ENCODE results near the gene BTBD7.

The BTBD7 gene

GRCh38 chr14:93299866-93300265 is 33.0 kb downstream of the BTBD7 start:
- H3K27ac ChIP-seq, result no peak overlapping the region
- TF ChIP-seq ZFX (IDR thresholded peaks at IDR 0.05), result no peak
- no peak for TF ChIP-seq CTCF (conservative IDR thresholded peaks at IDR 0.05)

GRCh38 chr14:93299416-93299815 is 33.4 kb downstream of the BTBD7 start:
- no peak overlapping the region for H3K27ac ChIP-seq
- TF ChIP-seq CTCF (conservative IDR thresholded peaks at IDR 0.05), result no peak
- no peak for TF ChIP-seq ZFX (IDR thresholded peaks at IDR 0.05)

- TF ChIP-seq ZFX (IDR thresholded peaks at IDR 0.05) (no peak), CTCF (conservative IDR thresholded peaks at IDR 0.05) (no peak)
- no peak overlapping the region for H3K27ac ChIP-seq
Observed at GRCh38 chr14:93295541-93296220, 37.2 kb downstream of the BTBD7 start.

- TF ChIP-seq ZFX (IDR thresholded peaks at IDR 0.05) (no peak), CTCF (conservative IDR thresholded peaks at IDR 0.05) (no peak)
- no peak overlapping the region for H3K27ac ChIP-seq
Observed at GRCh38 chr14:93286212-93286890, 46.5 kb downstream of the BTBD7 start.

GRCh38 chr14:93285044-93285443 is 47.8 kb downstream of the BTBD7 start:
- TF ChIP-seq CTCF (conservative IDR thresholded peaks at IDR 0.05), result no peak
- no peak for TF ChIP-seq ZFX (IDR thresholded peaks at IDR 0.05)

GRCh38 chr14:93281937-93282336 is 50.9 kb downstream of the BTBD7 start:
- TF ChIP-seq ZFX (IDR thresholded peaks at IDR 0.05) (no peak), CTCF (conservative IDR thresholded peaks at IDR 0.05) (no peak)
- no peak overlapping the region for H3K27ac ChIP-seq

More at GRCh38 chr14:93285044-93285443, 47.8 kb downstream of the BTBD7 start:
- no peak overlapping the region for H3K27ac ChIP-seq

GRCh38 chr14:93280743-93281142 is 52.1 kb downstream of the BTBD7 start:
- TF ChIP-seq CTCF (conservative IDR thresholded peaks at IDR 0.05) (no peak), ZFX (IDR thresholded peaks at IDR 0.05) (no peak)
- no peak overlapping the region for H3K27ac ChIP-seq
